HG02642 (cell line): ENCODE data around the gene DUOXA1.
"Not testable (repeated sequence)": the region's sequence is repeated elsewhere in the genome, so short reads cannot be mapped to it uniquely, and the experiment has no call there.

Experiments used
- ATAC-seq: cut with Tn5 transposase; IDR thresholded peaks from one replicate; pipeline ENCODE4 v1.9.1; 2021; ENCODE audit warnings: mild to moderate bottlenecking; ENCODE audit not compliant: unreplicated experiment, poor library complexity

DUOXA1 gene

DNA sequence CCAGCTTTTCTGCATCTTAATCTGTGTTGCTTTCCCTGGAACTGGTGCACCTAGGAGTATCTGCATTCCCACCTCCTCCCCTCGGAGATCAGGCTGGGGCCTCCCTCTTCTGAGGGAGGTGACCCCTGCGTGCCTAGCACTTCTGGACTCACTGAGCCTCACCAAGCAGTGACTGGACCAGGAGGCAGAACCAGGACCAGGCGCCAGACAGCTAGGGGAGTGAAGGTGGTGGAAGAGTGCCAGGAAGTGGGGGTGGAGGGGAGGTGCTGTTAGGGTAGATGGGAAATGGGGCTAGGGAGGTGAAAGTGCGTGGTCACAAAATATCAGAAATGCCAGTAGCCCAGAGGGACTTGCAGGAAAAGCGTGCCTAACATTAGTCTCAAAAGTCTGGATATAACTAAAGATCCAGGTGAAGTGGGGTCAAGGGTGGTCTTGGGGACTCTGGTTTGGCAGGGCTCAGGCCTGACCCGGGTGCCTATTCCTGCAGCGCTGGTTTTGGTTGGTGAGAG, 14.3 kb downstream of the DUOXA1 start:
- ATAC-seq, result no peak

DNA sequence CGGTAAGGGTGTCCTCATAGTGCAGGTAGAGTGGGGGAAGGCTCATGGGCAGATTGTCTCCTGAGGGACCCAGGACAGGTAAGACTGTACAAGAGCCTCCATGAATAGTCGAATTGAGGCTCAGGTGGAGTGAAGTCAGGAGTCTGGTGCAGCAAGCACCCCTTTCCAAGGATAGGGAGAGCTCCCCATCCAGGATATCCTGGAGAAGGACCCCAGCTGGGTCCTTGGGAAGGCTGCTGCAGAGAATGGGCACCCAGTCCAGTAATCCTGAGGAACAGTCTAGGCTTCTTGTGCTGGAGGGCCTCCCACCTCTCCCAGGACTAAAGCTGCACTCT, 15.0 kb downstream of the DUOXA1 start:
- ATAC-seq, result no peak

- ATAC-seq, result no peak
Measured at GRCh38 chr15:45114076-45114750, 15.5 kb downstream of the DUOXA1 start, which contains the start of the genes DUOX2 and DUOXA2. DUOX2 (minus strand) TSS chr15:45114172; CDS start chr15:45113411, 761 bp downstream. DUOXA2 (plus strand) TSS chr15:45114326; CDS start chr15:45114606, 280 bp downstream.

DNA sequence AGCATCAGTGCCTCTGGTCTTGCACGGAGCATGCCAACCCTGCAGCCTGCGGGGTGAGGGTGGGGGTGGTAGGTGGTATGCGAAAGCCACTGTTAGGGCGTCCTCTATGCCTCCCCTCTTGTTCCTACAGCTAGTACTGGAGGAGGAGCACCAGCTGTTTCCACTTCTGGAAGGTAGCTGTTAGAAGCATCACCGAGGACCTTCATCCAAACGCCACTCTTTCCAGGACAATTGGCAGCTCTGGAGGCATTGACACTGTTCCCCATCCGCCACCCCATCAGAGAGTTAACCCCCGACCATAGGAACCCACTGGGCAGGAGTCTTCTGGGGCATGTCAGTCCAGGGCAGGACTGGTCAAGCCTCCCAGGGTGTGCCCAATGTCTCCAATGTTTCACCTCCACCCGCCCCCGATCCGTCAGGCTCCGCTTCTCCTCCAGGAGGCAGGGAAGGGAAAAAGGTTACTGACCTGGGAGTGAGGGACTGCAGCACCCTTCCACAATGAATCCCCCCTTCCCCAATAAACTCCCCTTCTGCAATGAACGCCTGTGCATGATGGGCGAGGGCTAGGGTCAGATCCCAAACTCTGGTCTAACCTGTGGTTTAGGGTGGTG, 16.2 kb downstream of the DUOXA1 start:
- no peak for ATAC-seq

- ATAC-seq, result no peak
Measured at GRCh38 chr15:45112591-45113379, 16.9 kb downstream of the DUOXA1 start.

DNA sequence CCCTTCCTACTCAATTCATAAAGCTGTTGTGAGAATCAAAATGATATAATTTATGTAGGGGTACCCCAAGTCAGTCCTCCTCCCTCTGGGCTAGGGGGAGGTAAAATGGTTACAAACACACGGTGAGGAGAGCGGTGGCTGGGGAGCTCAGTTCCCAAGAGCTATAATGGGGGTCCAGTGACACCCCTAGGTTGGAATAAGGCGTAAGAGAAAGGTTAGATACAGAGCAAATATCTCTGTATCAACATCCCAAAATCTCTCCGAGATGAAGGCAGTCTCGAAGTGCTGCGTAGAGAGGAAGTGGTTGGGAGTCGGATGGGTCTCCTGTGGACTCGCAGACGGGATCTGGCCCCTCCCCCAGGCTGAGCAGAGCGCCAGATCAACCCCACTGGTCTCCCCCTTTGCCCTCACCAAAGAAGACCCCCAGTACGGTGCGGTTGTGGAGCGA, 17.5 kb downstream of the DUOXA1 start:
- ATAC-seq, result no peak

DNA sequence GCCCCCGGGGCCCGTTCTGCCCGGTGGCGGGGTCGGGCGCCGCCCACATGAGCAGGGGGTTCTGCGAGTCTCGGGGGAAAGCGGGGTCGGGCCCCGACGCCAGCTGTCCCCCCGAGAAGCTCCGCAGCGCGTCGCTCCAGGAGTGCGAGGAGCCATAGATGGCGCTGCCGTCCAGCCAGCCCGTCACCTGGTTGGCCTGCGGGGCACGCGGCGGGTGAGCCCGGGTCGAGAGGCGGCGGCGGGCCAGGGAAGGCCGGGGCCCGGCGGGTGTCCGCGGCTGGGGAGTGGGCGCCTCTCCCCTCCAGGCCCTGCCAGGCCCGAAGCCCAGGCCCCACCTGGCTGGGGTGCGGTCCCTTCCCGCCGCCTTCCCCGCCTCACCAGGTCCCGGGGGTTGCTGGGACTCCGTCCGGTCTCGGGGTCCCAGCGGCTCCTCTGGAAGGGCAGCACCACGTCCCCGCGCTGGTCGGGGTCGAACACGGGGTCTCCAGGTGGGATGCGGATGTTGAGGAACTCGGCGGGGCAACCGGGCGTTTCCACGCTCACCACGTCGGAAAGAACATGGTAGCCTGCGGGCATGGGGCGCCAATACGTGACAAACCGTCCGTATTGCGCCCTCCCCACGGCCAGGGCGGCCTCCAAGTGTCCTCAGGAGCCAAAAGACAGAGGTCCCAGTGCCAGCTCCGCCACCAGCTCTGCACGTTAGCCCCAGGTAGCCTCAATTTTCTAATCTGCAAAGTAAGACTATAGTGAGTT, 18.1 kb downstream of the DUOXA1 start:
- no peak for ATAC-seq

- no peak for ATAC-seq
Measured at GRCh38 chr15:45110256-45110820, 19.3 kb downstream of the DUOXA1 start.

GRCh38 chr15:45107941-45108630, 21.6 kb downstream of the DUOXA1 start:
- no peak for ATAC-seq

DNA sequence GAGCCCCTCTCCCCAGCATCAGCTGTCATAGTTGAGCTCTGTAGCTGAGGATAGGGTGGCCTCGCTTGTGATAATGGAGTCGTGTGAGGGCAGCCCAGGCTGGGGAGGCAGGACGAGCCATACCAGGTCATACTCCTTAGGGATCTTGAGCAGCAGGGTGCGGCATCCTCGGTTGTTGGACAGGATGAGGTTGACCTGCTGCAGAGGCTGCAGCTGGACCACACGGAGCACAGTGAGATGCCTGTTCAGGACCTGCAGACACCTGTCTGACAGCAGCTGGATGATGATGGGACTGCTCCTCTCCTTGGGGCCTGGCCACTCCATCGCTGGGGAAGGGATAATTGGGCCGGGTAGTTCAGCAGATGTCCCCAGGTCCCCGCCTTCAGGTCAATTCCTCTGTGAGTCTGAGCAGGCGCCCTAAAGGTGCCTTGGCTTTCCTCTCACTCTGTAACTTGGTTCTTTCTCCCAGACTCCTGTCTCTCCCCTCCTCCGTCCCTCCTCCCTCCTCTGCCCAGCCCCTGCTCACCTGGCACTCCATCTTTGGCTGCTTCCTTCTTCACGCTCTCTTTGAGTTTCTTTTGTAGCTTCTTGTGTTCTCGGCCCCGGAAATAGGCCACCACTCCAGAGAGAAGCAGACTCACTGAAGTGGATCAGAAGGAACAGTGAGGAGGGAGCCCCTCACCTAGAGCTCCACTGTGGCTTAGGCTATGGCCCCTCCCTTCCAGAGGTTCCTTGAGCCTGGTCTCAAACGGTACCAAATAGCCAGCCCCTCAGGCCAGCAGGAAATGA, 23.5 kb downstream of the DUOXA1 start:
- ATAC-seq, result no peak

- no peak for ATAC-seq
Measured at GRCh38 chr15:45105586-45105985, 24.1 kb downstream of the DUOXA1 start.

DNA sequence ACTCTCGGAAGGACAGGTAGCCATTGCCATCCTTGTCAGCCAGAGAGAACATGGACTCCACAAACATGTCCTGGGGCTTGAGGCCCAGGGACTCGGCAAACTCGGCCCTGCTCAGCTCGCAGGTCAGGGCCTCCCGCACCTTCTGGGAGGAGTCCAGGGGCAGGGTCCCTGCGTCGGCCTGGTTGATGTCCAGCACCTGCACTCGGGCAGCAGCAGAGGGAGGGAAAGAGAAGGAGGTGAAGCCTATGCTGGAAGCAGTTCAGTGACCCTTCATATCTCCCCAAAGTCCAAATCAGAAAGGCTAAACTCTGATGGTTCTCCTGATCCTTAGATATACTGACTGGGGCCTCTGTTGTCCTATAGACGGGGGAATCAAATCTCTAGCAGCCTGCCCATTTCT, 25.5 kb downstream of the DUOXA1 start:
- ATAC-seq, result not testable (repeated sequence)

GRCh38 chr15:45102226-45102625, 27.5 kb downstream of the DUOXA1 start:
- ATAC-seq, result no peak

DNA sequence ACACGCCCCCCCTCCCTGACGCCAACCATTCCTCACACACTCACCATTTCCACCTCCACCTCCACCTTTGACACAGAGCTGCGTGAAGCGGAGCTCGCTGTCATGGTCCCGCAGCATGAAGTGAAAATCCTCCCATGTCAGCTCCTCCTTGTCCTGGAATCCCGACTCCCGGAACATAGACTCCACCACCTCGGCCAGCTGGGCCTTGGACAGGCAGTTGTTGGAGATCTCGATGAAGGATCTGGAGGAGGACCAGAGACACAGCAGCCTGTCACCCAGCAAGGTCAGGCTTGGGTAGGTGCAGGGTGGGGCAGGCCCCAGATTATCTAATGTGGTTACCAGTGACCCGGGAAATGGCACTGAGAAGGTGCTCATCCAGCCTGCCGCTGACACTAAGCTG, 27.9 kb downstream of the DUOXA1 start:
- ATAC-seq, result no peak

DNA sequence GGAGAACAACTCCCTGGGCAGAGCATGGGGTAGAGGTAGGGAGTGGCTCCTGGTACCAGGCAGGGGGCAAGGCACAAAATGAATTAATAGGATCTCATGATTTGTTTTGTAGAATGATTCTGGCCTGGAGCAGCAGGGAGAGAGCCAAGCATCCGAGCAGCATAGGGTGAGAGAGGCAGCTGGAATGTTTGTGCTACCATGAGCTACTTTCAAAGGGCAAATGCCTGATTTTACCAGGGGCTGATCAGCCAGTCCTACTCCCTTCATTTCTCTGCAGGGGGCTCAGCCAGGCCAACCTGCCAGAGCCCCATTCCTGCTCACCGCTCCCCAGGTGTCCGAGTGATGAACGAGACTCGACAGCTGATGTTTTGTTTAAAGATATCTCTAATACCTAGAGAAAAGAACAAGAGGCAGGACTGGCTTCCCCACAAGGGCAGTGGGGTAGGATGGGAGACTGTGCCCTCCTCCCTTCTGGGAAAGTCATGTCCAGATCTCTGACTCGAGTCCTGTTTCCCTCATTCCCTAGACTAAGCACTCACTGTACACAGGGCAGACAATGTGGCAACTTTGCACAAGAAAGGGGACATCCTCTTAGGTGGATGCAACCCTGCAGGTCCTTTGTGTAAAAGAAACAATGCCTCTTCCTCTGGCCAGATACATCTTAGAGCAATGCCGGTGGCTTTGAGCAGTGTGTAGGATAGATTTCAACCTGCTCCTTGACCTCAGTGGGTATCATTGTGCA, 28.6 kb downstream of the DUOXA1 start:
- ATAC-seq, result no peak

DNA sequence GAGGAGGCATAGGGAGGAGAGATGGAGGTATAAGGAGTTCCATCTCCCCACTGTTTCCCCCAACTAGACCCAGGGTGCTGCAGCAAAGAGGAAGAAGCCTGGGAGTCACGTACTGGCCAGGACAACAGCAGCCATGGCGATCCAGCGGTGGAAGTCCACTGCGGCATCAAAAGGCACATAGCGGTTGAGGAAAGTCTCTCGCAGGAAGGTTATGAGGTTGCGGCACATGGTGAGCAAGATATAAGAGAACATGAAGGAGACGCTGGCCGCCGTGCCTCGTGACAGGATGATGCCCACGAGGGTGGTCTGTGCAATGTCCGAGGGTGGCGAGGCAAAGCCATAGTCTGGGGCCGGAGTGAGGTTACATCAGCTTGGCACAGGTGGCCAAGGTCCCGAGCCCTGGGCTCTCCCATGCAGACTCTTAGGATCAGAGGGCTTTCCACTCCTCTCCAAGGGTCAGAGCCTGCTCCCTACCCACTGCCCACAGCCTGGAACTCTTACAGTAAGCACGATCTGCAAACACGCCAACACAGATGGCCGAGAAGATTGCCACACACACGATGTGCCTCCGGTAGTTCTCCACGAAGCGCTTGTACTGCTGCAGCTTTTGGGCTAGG, 30.0 kb downstream of the DUOXA1 start:
- no peak for ATAC-seq

GRCh38 chr15:45097466-45097865, 32.2 kb downstream of the DUOXA1 start:
- ATAC-seq, result no peak

DNA sequence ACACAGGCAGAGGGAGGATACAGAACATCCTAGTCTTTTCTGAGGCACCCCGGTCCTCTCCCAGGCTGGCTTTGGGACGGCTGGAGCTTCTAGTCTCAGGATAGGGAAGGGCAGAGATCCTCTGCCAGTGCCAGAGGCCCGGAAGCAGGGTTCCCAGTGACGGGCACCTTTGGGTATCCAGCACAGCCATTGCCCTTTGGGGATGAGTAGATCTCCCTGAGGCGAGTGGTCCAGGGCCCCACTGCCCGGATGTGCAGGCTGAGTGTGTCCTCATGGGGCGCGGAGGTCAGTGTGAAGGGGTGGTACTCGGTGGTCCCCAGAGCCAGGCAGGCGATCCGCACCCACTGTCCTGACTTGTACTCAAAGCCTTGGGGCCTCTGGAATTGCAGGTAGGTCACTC, 34.0 kb downstream of the DUOXA1 start:
- ATAC-seq, result no peak
